Subcutaneous adipose tissue (tissue), 4 donors: Measurements from ENCODE around the gene SIGLEC11. TPM values are rescaled to one million over a fixed set of nuclear protein-coding genes. Genes with fewer than 3 reads are reported as not detected.

Source experiments
- CTCF ChIP-seq: fragments of 450-650 bp; IDR thresholded peaks from one replicate; pipeline ENCODE4 v1.5.1; 2016; ENCODE audit warnings: low read depth, mild to moderate bottlenecking, control low read depth, antibody characterized with exemption, moderate library complexity
- total RNA-seq, 4 donors: library from RNA; depleted of rRNA; stranded (reverse); fragments of >200 nt; gene quantifications; one replicate each; pipeline ENCODE4 v1.1.0, GENCODE V29; 2016

The SIGLEC11 gene
- total RNA-seq, 4 donors from 2014 or later, result 0.65 to 6.6 (median 2.7) TPM

- no peak for TF ChIP-seq CTCF
Measured at GRCh38 chr19:49940482-49940791, 20.5 kb downstream of the SIGLEC11 start.

GRCh38 chr19:49939721-49940481 is 21.1 kb downstream of the SIGLEC11 start:
- TF ChIP-seq CTCF, result no peak

GRCh38 chr19:49938662-49939061 is 22.3 kb downstream of the SIGLEC11 start:
- no peak for TF ChIP-seq CTCF

GRCh38 chr19:49937750-49938381 is 23.1 kb downstream of the SIGLEC11 start:
- no peak for TF ChIP-seq CTCF

GRCh38 chr19:49936549-49936948 is 24.4 kb downstream of the SIGLEC11 start:
- no peak for TF ChIP-seq CTCF

GRCh38 chr19:49933643-49934042 is 27.3 kb downstream of the SIGLEC11 start:
- TF ChIP-seq CTCF, result no peak

GRCh38 chr19:49932731-49933131 is 28.2 kb downstream of the SIGLEC11 start:
- no peak for TF ChIP-seq CTCF
